ENCODE results near the gene PCDHGA4. TPM values are rescaled to one million over a fixed set of nuclear protein-coding genes. Genes with fewer than 3 reads are reported as not detected.
A peak's percentile ranks its signal among the peaks of the same experiment; 100 is the strongest.
"Not testable (repeated sequence)": the region's sequence is repeated elsewhere in the genome, so short reads cannot be mapped to it uniquely, and the experiment has no call there.

The PCDHGA4 gene
- total and polyA plus RNA-seq, 2 donors (not counting 1 experiment from before 2014, with no cell fraction given), result 0.13 to 1.1 TPM

GRCh38 chr5:141387557-141388311 lies 32.9 kb downstream of the PCDHGA4 start, which contains the start of gene PCDHGB4:
Gene PCDHGB4, plus strand, starts transcription at chr5:141387698. Its CDS starts 187 bp downstream, at chr5:141387885.
- peaks cover 6 to 48% (median 27%) of the 10 kb centered on the region in 3 donors for H3K9me3 ChIP-seq (ENCODE audit: control extremely low read depth in 1 of 3, control insufficient read depth in 2 of 3, insufficient read depth in 1 of 3, low read length in 2 of 3)
- POLR2A ChIA-PET; H3K4me2 ChIP-seq (replicated peaks; ENCODE audit: low read depth, low read length, poor library complexity, severe bottlenecking); H3K27ac ChIP-seq (ENCODE audit: low read length in 2 of 2); H3K36me3 ChIP-seq (replicated peaks in 1 of 2; ENCODE audit: control extremely low read depth in 1 of 2, control insufficient read depth in 1 of 2, extremely low read depth in 1 of 2, insufficient read depth in 2 of 2, low read length in 1 of 2); H2AFZ ChIP-seq (ENCODE audit: insufficient read depth, low read depth, low read length, poor library complexity, severe bottlenecking); H3K79me2 ChIP-seq (ENCODE audit: control insufficient read depth, insufficient read depth, low read length); intact Hi-C loops (cut with micrococcal nuclease); H4K20me1 ChIP-seq (ENCODE audit: control insufficient read depth, insufficient read depth, low read length, poor library complexity, severe bottlenecking); H3K4me1 Mint-ChIP-seq; H3K27ac Mint-ChIP-seq; H3K9ac ChIP-seq (ENCODE audit: low read length); H3K4me1 ChIP-seq (ENCODE audit: control insufficient read depth in 2 of 2, insufficient read depth in 2 of 2, low read length in 2 of 2); H3K4me3 ChIP-seq (ENCODE audit: control extremely low read depth in 1 of 5, extremely low read depth in 1 of 5, insufficient read depth in 1 of 5, low read depth in 2 of 5, low read length in 4 of 5); H3K9me3 Mint-ChIP-seq (ENCODE audit: insufficient read depth): not testable (repeated sequence)
- ATAC-seq (ENCODE audit: low read depth) (peak; percentile 65), DNase-seq (peak; percentile 8)
- CTCF ChIA-PET, result interaction anchor here (1.1 to 1.3 kb wide), 2 partner anchors 26 to 176 kb away, joined by 3 to 4 read pairs; partner anchors contain the start of gene PCDHGA10
- peaks cover 64% of the 10 kb centered on the region for H3K27me3 Mint-ChIP-seq
- peak; percentile 24 for TF ChIP-seq CTCF (IDR thresholded peaks at IDR 0.05)
- H3K4me3 Mint-ChIP-seq, result peak within 1 kb of the TSS; percentile 45
- H3K27me3 ChIP-seq (replicated peaks in 1 of 4; ENCODE audit: control extremely low read depth in 1 of 4, control insufficient read depth in 3 of 4, insufficient read depth in 4 of 4, low read length in 3 of 4), result peaks cover 0 to 60% (median 39%) of the 10 kb centered on the region in 4 experiments
- 55% methylated on average over 11 of the region's 40 CpGs for WGBS (ENCODE audit: insufficient coverage)

- WGBS (ENCODE audit: insufficient coverage), result 80% methylated on average over 2 of the region's 10 CpGs
- Histone ChIP-seq H3K79me2 (ENCODE audit: control insufficient read depth, insufficient read depth, low read length) (no peaks in the 10 kb centered on the region), H3K9ac (ENCODE audit: low read length) (no peak overlapping the region), H3K4me3 (ENCODE audit: control extremely low read depth in 1 of 5, extremely low read depth in 1 of 5, insufficient read depth in 1 of 5, low read depth in 2 of 5, low read length in 4 of 5) (no peak overlapping the region), H4K20me1 (ENCODE audit: control insufficient read depth, insufficient read depth, low read length, poor library complexity, severe bottlenecking) (no peaks in the 10 kb centered on the region), H3K4me1 (ENCODE audit: control insufficient read depth in 2 of 2, insufficient read depth in 2 of 2, low read length in 2 of 2) (no peaks in the 10 kb centered on the region), H2AFZ (ENCODE audit: insufficient read depth, low read depth, low read length, poor library complexity, severe bottlenecking) (no peak overlapping the region), H3K36me3 (replicated peaks in 1 of 2; ENCODE audit: control extremely low read depth in 1 of 2, control insufficient read depth in 1 of 2, extremely low read depth in 1 of 2, insufficient read depth in 2 of 2, low read length in 1 of 2) (no peaks in the 10 kb centered on the region), H3K27ac (ENCODE audit: low read length in 2 of 2) (no peak overlapping the region), H3K4me2 (replicated peaks; ENCODE audit: low read depth, low read length, poor library complexity, severe bottlenecking) (no peak overlapping the region), H3K9me3 (ENCODE audit: control extremely low read depth in 1 of 3, control insufficient read depth in 2 of 3, insufficient read depth in 1 of 3, low read length in 2 of 3) (peaks cover 5 to 48% (median 31%) of the 10 kb centered on the region in 3 donors), H3K27me3 (replicated peaks in 1 of 4; ENCODE audit: control extremely low read depth in 1 of 4, control insufficient read depth in 3 of 4, insufficient read depth in 4 of 4, low read length in 3 of 4) (peaks cover 0 to 60% (median 38%) of the 10 kb centered on the region in 4 experiments)
- ChIA-PET POLR2A (no interaction called here), CTCF (no interaction called here)
- ATAC-seq (ENCODE audit: low read depth), result no peak
- TF ChIP-seq EZH2 (IDR thresholded peaks at IDR 0.05; ENCODE audit: borderline replicate concordance, insufficient read depth, low read depth, low read length, poor library complexity, severe bottlenecking) (no peak), CTCF (IDR thresholded peaks at IDR 0.05) (no peak)
- no peak for DNase-seq
- Mint-ChIP-seq H3K4me3 (no peak overlapping the region), H3K4me1 (peaks cover 3% of the 10 kb centered on the region), H3K9me3 (ENCODE audit: insufficient read depth) (peaks cover 11% of the 10 kb centered on the region), H3K27me3 (peaks cover 64% of the 10 kb centered on the region), H3K27ac (no peak overlapping the region)
- intact Hi-C loops (cut with micrococcal nuclease), result no loop called here
Observed at GRCh38 chr5:141388661-141389060, 33.8 kb downstream of the PCDHGA4 start.
